PC-9 (cell line): ENCODE data around the gene STK24.

ENCODE experiments used
- CTCF ChIP-seq: fragments of 200-600 bp; sonication (generic); conservative IDR thresholded peaks from 2 replicates; pipeline ENCODE4 v1.6.1; 2017; ENCODE audit warnings: mixed run types, antibody characterized with exemption, mild to moderate bottlenecking, moderate library complexity
- EZH2 ChIP-seq: fragments of 200-600 bp; sonication (generic); IDR thresholded peaks from 2 replicates; pipeline ENCODE4 v1.8.0; 2017; ENCODE audit warnings: antibody characterized with exemption, low read depth

- TF ChIP-seq CTCF (no peak), EZH2 (no peak)
Observed at GRCh38 chr13:98577836-98578285, 954 bp upstream of the STK24 start.
